Stimulated activated CD4-positive, alpha-beta T cell treated with anti-CD3 and anti-CD28 coated beads, Interleukin-2, amount 100 ng/mL, for 48 hours (primary cell): Measurements from ENCODE around the gene ESPNL.
"Not testable (repeated sequence)": the region's sequence is repeated elsewhere in the genome, so short reads cannot be mapped to it uniquely, and the experiment has no call there.

Experiments used
- DNase-seq, 2 donors: peaks; one replicate each; pipeline ENCODE4 v3.0.0-alpha.2; 2020

The ESPNL gene

DNA sequence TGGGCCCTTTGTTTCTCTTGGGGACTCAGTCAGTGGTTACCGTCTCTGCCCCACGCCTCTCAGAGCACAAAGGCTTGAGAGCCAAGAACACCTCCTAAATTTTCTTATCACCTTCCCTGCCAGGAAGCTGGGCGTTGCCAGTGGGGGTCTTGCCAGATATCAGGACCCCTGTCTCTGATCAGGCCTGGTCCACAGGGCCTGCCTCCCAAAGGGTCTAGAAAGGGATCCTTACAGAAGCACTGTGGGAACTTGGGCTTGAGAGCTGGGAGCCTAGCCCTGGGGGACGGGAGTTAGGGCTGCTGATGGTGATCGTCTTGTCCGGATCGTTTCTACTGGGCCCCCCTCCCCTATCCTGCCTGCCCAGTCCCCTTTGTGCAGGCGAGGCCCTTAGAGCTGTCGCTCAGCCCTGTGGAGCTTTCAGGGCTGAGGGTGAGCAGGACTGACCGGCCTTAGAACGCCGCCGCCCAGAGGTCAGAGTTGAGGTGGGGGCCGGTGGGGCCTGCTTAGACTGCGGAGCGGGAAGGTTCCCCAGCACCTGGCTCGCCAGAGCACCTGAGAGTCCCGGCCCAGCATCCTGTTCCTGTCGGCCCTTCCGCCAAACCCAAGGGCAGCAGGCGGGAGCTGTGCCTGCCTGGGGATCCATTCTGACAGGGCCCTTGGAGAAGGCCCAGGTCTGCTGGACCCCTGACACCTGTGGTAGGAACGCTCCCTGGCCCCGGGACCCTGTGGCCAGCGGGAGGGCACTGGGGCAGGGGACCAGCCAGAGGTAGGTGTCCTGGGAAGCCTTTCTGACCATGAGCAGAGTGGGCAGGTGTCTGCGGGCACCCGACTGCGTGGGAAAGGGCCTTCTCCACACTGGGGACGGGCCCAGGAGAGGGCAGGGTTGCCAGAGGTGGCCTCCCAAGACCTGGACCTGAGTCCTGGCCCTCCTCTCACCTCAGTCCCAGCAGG is 956 bp downstream of the ESPNL start:
- no peak for DNase-seq

GRCh38 chr2:238101891-238102841 is 2.0 kb downstream of the ESPNL start:
- DNase-seq: no peak

DNA sequence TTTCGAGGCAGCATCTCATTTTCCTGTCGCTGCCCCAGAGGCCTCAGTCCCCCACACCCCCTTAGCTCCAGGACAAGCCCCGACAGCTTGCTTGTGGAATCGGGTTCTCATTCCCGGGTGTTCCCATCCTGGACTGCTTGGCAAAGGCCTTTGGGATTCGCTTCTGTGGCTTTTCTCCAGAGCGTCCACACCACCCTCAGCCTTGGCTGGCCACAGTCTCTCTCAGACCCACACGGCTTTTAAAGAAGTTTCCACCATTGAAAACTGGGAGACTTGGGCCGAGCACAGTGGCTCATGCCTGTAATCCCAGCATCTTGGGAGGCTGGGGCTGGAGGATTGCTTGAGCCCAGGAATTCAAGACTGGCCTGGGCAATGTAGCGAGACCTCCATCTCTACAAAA is 2.7 kb downstream of the ESPNL start:
- DNase-seq: no peak

DNA sequence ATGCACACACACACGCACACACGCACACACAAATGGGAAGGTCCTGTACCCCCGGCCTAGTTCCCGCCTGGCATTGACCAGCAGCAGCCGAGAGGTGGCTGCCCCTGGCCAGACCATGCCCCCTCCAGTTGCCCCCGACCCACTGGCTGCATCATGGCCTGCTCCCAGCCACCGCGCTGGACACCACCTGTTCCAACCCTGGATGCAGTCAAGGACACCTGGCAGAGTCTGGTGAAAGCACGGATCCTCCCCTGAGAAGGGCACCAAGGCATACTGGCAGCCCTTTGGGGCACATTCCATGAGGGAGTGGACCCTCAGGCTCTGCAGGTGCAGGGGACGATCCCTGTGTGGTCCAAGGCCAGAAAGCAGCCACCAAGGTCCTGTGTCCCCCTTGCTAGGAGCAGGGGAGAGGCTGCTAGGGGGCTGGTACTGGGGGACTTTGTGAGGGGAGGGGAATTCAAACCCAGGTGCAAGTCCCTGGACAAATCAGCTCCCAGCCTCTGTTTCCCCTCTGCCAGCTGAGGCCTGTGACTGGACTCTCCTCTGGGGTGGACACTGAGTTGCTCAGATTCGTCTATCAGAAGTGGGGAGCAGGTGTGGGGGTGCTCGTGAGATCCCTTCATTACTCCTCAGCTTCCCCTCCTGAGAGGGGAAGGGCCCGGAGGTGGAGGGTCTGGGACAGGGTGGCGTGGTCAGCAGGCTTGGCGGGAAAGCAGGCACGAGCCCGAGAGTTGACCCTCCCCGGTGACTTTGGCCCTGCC is 3.5 kb downstream of the ESPNL start:
- DNase-seq: no peak

DNA sequence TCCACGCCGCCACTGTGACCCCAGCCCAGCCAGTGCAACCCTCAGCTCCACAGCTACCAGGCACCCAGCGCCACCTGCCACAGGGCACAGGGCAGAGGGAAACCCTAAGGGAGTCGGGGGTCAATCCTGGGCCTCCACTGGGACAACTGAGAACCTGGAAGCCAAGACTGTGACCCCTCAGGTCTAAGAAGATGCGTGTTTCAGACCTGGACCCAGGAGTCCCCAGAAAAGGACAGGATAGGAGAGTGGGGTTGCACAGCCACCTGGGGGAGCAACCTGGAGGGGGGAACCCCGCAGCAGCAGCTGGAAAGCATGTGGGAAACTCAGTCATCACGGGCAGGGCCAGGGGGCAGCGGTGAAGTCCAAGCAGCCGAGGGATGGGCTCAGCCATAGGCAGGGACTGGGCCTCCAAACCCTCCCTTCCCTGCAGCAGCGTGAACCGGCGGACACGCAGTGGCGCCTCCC is 4.1 kb downstream of the ESPNL start:
- no peak for DNase-seq

DNA sequence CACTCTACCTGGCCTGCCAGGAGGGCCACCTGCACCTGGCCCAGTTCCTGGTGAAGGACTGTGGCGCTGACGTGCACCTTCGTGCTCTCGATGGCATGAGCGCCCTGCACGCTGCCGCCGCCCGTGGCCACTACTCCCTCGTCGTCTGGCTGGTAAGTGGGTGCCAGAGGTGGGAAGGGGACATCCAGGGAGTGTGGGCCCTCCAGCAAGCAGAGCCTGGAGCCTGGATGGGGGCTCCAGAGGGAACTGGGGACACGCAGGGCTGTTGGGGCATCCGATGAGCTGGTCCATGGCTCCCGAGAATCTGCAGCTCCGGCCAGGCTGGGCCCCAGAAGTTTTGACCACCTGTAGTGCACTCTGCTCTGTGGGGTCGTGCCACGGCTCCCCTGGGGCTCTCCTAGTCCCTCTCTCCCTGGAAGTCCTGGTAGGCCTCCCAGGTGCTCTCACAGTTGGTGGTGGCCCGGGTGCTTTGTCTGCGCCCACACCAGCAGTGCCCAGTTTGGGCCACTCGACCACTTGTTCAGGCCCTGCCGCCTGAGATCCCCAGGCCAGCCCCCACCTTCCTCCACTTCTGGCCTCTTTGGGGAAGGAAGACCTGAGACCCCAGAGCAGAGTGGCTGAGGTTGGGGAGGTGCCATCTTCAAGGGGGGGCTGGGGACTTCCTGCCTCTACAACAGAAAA is 4.7 kb downstream of the ESPNL start:
- DNase-seq: no peak

DNA sequence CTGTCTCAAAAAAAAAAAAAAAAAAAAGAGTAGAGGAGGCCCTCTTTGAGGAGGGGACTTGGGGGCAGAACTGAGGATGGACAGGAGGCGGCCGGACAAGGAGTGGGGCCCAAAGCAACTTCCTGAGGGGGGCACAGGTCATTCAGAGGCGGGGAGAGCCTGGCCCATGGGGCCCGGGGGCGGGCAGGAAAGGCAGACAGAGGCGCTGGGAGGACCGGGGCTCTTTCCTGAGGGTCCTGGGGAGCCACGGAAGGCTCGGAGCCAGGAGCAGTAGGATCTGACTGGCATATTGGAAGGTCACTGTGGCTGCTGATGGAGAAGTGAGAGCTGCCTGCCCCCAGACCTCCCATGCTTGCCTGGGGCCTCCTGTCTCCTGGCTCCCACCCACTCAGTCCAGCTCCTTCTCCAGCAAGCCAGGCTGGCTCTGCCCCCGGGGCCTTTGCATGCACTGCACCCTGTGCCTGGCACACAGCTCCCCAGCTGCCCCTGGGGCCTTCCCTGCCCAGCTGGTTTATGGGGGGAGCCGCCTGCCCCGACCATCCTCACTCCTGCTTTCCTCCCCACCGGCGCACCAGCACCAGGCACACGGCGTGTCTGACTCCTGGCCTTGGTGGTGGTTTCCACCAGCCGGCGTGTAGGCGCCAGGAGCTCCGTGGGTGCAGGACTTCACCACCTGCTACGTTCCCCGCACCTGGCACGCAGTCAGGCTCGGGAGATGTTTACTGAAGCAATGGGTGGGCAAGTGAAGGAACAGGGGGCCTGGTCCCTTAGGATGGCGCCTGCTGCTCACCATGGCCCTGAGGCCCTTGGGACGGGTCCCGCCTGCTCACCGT is 5.6 kb downstream of the ESPNL start:
- no peak for DNase-seq

GRCh38 chr2:238106339-238106697 is 6.2 kb downstream of the ESPNL start:
- DNase-seq: no peak

DNA sequence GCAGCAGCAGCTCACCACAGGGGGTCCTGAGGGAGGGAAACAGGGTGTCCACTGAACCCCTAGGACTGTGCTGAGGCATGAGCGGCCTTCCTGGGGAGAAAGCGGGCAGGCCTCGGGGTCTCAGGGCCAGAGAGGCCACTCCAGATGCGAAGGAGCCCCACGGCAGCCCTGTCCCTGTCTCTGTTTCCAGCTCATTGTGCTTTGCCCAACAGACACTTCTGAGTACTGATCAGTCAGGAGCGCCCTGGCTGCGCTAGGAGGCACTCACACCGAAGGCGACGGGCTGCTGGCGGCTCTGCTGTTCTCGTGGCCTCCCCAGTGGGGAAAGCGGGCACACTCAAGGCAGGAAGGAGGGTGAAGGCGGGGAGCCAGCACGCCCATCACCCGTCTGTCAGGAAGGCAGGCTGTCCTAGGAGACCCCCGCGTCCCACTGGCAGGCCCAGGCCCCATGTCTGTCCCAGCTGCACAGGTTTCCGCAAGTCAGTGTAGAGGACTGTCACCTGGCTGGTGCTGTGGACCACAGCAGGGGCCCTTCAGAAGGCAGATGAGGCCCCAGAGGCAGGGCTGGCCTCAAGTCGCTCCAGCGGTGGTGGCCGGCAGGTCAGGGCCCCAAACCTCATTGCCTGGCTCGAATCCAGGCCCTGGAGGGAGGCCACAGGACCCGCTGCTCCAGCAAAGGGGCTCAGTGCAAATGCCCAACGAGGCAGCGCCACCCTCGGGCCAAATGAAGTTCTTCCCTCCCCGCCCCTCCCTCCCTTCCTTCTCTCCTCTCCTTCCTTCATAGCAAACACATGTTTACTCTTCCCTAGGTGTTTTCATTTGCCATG is 6.8 kb downstream of the ESPNL start:
- DNase-seq: no peak

GRCh38 chr2:238107525-238108422 is 7.6 kb downstream of the ESPNL start:
- DNase-seq: no peak

DNA sequence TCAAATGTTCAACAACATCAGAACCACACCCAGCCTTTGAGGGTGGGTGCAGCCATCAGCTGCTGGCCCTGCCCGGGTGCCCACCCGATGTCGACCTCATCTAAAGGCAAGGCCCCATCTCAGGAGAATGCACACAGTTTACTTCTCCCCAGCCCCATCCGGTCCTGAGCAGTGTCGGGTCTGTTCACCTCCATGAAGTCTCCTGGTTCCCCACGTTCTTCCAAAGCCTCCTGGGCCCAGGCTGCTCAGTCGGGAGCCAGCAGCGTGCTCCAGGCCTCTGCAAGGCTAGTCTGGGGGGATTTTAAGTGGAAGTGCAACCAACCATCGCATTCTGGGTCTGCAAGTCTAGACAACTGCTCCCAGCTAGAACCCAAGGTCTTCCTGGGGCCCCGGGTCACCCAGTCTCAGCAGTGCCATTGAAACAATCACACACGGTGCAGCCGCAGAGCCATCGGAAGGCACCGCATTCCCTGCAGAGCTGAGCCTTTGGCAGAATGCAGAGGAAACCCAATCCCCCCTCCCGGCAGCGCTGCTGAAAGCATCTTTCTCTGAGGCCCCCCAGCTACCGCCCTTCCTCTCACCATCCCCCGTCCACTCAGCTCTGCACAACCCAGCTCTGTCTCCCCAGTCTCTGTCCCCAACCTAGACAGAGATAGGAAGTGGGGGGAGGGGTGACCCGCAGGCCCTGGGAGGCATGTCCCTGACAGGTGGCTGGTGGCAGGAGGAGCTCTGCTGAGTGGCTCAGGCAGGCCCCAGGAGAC is 8.5 kb downstream of the ESPNL start:
- no peak for DNase-seq

GRCh38 chr2:238113611-238114010 is 13.5 kb downstream of the ESPNL start:
- DNase-seq: no peak

DNA sequence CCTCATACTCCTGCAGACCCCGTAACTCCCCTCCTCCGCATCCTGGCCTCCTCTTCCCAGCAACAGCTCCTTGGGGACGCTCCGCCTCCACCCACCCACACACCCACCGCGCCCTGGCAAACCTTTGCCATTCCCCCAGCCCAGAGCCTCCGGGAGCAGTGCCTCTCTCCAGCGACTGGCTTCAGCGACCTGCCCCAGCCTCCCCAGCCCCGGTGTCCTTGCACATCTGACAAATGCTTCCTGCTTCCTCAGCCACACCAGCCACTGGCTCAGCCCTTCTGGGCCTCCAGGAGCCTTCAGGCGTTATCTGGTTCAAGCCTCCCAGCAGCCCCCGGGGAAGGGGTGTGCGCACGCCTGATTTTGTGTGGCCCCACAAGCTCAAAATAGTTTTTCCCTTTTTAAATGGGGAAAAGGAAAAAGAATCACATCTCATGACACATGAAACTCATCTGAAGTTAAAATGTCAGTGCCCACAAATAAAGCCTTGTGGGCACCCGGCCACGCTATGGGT is 14.2 kb downstream of the ESPNL start:
- no peak for DNase-seq

DNA sequence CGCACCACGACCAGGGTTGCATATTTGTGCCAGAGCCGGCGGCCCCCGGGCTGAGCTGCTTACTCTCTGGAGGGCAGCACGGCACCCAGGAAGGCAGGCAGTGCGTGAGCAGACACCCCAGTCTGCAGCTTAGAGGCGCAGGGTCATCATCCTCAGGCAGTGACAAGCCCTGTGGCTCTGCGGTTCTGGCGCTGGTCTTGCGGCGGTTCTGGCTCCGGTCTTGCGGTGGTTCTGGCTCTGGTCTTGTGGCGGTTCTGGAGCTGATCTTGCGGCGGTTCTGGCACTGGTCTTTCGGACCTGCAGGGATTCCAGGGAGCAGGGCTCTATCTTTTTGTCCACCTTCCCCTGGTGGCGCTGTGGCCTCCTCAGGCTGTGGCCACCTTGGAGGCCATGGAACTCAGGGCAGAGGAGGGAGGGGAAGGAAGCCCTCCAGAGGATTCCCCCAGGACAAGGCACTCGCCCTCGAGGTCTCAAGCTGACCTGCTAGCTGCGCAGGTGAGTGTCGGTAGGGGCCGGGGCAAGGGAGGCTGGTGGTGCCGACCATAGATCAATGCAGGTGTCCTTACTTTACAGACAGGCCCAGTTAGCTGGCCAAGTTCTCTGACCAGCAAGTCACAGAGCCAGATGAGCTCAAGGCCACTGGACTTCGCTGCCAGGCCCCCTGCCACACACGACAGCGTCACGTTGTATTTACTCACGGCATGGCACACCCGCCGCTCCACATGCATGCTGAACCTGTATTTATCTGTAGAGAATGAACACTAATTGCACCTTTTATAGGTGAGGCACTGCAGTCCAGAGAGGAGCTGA is 14.9 kb downstream of the ESPNL start:
- no peak for DNase-seq

DNA sequence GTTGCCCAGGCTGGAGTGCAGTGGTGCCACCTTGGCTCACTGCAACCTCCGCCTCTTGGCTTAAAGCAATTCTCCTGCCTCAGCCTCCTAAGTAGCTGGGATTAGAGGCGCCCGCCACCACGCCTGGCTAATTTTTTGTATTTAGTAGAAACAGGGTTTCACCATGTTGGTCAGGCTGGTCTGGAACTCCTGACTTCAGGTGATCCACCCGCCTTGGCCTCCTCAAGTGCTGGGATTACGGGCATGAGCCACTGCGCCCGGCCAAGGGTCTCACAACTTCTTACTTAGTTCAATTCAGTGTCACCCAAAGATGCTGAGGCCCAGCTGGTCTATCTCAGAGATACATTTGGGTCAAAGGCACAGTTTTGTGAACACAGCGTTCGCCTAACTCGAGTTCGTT is 15.6 kb downstream of the ESPNL start:
- DNase-seq: not testable (repeated sequence)

DNA sequence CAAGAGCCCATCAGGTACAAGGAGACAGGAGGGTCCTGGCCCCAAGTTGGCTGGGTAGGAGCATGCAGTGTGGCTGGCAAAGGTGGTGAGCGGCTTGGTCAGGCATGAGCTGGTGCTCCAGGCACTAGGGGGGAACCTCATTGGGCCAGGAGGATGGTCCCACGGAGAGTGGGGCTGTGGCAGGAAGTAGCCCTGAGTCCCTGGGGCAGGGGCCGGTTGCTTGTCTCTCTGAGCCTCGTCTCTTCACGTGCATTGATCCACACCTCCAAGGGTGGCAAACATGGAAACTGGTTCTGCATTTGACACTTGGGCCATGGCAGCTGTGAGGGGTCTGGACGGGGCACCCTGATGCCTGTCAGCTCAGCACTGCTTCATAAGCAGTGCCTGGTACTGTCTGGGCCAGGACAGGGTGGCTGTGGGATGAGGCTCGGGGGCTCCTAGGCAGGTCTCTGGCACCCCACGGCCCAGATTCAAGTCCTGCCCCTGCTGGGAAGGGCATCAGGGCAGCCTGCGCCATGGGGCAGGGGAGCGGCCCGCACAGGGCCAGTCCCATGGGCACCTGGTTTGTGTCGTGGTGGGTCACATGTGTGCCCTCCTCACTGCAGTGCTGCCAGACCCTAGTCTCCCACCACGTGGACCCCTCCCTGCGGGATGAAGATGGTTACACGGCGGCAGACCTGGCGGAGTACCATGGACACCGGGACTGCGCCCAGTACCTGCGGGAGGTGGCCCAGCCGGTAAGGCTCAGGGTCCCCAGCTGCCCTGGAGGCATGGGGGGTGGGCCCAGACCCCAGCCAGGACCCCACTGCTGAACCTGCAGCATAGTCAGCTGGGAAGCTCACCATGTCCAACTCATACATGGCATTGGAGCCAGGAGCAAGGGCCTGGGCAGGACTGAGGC is 16.4 kb downstream of the ESPNL start:
- no peak for DNase-seq
